Spleen (tissue), 7 donors: Measurements from ENCODE around the gene SPEN.

Experiments used
- POLR2A ChIP-seq, 3 donors: fragments of 450-650 bp; IDR thresholded peaks; one replicate each; pipeline ENCODE4 v1.5.1; 2017; ENCODE audit warnings: antibody characterized with exemption in 3 of 3, mild to moderate bottlenecking in 1 of 3
- TF ChIP-seq, protein P1 (sequence below), 11 experiments: fragments of 200-600 bp in 7 of 11; fragments of 450-650 bp in 4 of 11; sonication (generic) in 4 of 11; IDR thresholded peaks in 8 of 11; conservative IDR thresholded peaks in 3 of 11; 1 replicate in 7 of 11; 2 replicates in 4 of 11; pipeline versions ENCODE4 v1.4.0 to v1.8.0; 2016 to 2021; ENCODE audit warnings: antibody characterized with exemption in 11 of 11, inconsistent platforms in 4 of 11, mild to moderate bottlenecking in 1 of 11
- donor health status: DM: no; HTN: no; CAD: no; lungs with moderate emphysema.
- donor health status: DM: no; HTN: no; CAD: no.
- donor health status: DM: no; HTN: no; CAD: no.

DNA sequence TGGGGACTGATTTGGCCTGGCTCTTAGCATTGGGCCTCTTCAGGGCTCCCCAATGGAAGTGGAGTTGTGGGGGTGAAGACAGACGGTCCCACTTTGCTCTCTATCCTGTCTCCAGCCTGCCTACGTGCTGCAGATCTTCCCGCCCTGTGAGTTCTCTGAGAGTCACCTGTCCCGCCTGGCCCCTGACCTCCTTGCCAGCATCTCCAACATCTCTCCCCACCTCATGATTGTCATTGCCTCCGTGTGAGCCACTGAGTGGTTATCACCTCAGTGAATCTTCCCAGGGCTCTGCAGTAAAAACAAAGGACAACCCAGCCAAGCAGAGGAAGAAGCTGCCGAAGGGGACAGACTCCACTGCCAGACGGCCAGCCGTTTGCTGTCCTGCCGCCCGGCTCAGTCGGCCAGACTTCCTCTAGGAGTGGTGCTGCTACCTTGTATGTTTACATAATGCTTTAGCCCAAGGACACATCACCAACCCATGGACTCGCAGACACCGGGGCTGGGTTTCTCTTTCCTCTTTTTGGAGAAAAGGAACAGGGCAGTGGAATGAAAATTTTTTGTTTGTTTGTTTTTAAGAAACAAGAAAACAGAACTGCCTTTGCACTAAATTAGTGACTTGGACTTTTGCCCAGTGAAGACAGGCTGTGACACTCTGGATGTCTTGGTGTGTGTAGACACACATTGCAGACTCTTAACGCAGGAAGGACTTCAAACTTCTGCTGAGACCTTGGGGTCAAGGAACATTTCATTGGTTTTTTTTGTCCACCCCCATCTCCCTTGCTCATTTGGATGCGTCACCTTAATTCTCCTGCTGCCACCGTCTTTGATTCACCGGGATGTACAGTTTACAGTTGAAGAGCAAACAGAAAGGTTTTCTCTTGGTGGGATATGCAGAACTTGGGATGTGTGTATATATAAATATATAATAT is 91.9 kb downstream of the SPEN start:
- TF ChIP-seq, protein P1, sequence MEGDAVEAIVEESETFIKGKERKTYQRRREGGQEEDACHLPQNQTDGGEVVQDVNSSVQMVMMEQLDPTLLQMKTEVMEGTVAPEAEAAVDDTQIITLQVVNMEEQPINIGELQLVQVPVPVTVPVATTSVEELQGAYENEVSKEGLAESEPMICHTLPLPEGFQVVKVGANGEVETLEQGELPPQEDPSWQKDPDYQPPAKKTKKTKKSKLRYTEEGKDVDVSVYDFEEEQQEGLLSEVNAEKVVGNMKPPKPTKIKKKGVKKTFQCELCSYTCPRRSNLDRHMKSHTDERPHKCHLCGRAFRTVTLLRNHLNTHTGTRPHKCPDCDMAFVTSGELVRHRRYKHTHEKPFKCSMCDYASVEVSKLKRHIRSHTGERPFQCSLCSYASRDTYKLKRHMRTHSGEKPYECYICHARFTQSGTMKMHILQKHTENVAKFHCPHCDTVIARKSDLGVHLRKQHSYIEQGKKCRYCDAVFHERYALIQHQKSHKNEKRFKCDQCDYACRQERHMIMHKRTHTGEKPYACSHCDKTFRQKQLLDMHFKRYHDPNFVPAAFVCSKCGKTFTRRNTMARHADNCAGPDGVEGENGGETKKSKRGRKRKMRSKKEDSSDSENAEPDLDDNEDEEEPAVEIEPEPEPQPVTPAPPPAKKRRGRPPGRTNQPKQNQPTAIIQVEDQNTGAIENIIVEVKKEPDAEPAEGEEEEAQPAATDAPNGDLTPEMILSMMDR (IDR thresholded peaks at IDR 0.05 in 8 of 11, conservative IDR thresholded peaks at IDR 0.05 in 3 of 11): no peak
- TF ChIP-seq POLR2A (IDR thresholded peaks at IDR 0.05): no peak
